Ectodermal cell (in vitro differentiated cells): ENCODE results near the gene DGLUCY.
"Not testable (repeated sequence)": the region's sequence is repeated elsewhere in the genome, so short reads cannot be mapped to it uniquely, and the experiment has no call there.

Experiments
- H3K27ac ChIP-seq: 2 replicates; pipeline ENCODE4 v1.7.0; 2013; ENCODE audit warnings: mild to moderate bottlenecking, low read depth, low read length; ENCODE audit not compliant: insufficient read depth, poor library complexity, severe bottlenecking
- H3K27me3 ChIP-seq: 2 replicates; pipeline ENCODE4 v1.7.0; 2013; ENCODE audit warnings: mild to moderate bottlenecking, low read length; ENCODE audit not compliant: insufficient read depth, control insufficient read depth, poor library complexity, severe bottlenecking
- H3K36me3 ChIP-seq: one replicate; pipeline ENCODE4 v1.7.0; 2013; ENCODE audit warnings: low read length; ENCODE audit not compliant: control insufficient read depth, insufficient read depth
- H3K4me1 ChIP-seq: one replicate; pipeline ENCODE4 v1.7.0; 2013; ENCODE audit warnings: low read length; ENCODE audit not compliant: control insufficient read depth, insufficient read depth
- H3K4me3 ChIP-seq: 2 replicates; pipeline ENCODE4 v1.7.0; 2013; ENCODE audit warnings: low read depth, low read length, control low read depth; ENCODE audit not compliant: insufficient read depth
- H3K9me3 ChIP-seq: 2 replicates; pipeline ENCODE4 v1.7.0; 2013; ENCODE audit warnings: mild to moderate bottlenecking, low read length, moderate library complexity; ENCODE audit not compliant: control insufficient read depth
- WGBS, 2 experiments: methylation state at CpG; one replicate each; pipeline ENCODE4 v1.1.7; 2013; ENCODE audit warnings: missing lambda C conversion rate in 2 of 2; 5-methylcytosine and 5-hydroxymethylcytosine counted together

The DGLUCY gene

DNA sequence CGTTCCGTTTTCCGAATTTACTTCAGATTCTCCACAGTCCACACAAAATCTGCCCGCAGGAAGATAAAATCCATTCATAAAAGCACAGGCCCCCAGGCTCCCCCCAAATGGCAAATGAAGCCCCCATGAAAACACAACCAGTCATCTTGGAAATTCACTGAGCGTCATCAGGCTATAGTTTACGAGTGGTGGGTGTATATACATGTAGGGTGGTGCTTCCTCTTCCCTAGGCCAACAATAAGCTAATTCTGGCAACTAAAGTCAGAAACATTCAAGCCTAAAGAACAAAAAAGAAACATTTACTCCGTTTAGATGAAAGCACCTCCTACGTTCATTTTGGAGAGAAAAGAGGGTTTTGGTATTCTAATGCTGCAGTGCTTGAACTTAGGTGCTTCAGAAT, 124.8 kb downstream of the DGLUCY start:
- no peak overlapping the region for H3K27ac ChIP-seq

DNA sequence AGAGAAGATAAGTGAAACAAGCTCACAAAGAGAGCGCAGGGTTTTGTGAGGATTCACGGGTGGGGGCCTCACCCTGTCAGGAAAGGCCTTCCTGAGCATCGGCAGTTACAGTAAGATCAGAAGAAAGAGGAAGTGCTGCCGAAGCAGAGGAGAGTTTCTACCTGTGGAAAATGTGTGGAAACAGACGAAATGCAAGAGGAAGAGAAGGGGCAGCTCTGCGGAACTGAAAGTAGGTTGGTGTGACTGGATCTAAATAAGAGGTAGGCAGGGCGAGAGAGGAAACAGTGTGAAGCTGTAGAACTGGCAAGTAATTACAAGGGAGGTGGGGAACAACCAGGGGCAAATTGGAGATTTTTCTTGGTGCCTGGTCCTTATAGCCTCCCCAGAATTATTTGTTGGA, 128.0 kb downstream of the DGLUCY start:
- Histone ChIP-seq H3K4me1 (peaks cover 8% of the 10 kb centered on the region), H3K4me3 (no peak overlapping the region), H3K9me3 (no peaks in the 10 kb centered on the region), H3K27me3 (no peaks in the 10 kb centered on the region), H3K36me3 (no peaks in the 10 kb centered on the region), H3K27ac (no peak overlapping the region)
- 92 to 93% methylated on average over 7 of the region's 7 CpGs for WGBS, 2 experiments

More for the DNA sequence above, 124.8 kb downstream of the DGLUCY start:
- Histone ChIP-seq H3K4me1 (no peaks in the 10 kb centered on the region), H3K9me3 (no peaks in the 10 kb centered on the region), H3K27me3 (no peaks in the 10 kb centered on the region), H3K4me3 (no peak overlapping the region), H3K36me3 (no peaks in the 10 kb centered on the region)
- WGBS, 2 experiments, result 81 to 87% methylated on average over 8 of the region's 8 CpGs

DNA sequence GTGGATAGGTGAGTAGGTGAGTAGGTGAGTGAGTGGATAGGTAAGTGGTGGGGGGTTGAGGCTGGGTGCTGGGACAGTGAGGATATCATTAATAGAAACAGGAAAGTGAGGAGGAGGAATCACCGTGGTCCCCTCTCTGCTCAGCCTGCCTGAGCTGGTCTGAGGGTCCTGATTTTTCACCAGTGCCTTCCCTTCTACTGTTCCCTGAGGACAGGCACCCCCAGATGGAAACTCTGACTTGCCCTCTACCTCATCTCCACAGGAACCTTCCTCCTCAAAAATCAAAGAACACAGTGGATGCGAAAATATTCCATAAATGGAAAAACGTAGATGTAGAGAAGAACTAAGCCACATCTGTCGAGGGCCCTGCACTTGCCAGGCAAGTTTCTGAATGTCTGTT, 128.8 kb downstream of the DGLUCY start:
- whole genome bisulfite sequencing, 2 experiments, result 93 to 95% methylated on average over 4 of the region's 4 CpGs
- no peaks in the 10 kb centered on the region for H3K36me3 ChIP-seq
- H3K27ac ChIP-seq, result no peak overlapping the region
- H3K4me1 ChIP-seq, result peaks cover 8% of the 10 kb centered on the region
- H3K27me3 ChIP-seq, result no peaks in the 10 kb centered on the region
- no peaks in the 10 kb centered on the region for H3K9me3 ChIP-seq
- H3K4me3 ChIP-seq, result no peak overlapping the region

- Histone ChIP-seq H3K27ac (no peak overlapping the region), H3K36me3 (no peaks in the 10 kb centered on the region), H3K27me3 (no peaks in the 10 kb centered on the region), H3K4me3 (no peak overlapping the region), H3K4me1 (peaks cover 8% of the 10 kb centered on the region), H3K9me3 (no peaks in the 10 kb centered on the region)
- 94 to 96% methylated on average over 6 of the region's 6 CpGs for WGBS, 2 experiments
Measured at GRCh38 chr14:91243074-91243471, 129.2 kb downstream of the DGLUCY start.

- Histone ChIP-seq H3K4me1 (peaks cover 8% of the 10 kb centered on the region), H3K27ac (no peak within 1 kb of the TSS), H3K9me3 (no peaks in the 10 kb centered on the region), H3K4me3 (no peak within 1 kb of the TSS), H3K36me3 (no peaks in the 10 kb centered on the region), H3K27me3 (no peaks in the 10 kb centered on the region)
- 26 to 35% methylated on average over 12 of the region's 12 CpGs for WGBS, 2 experiments
Measured at GRCh38 chr14:91244501-91244901, 130.6 kb downstream of the DGLUCY start, which contains the start of gene GPR68. GPR68 (minus strand) TSS chr14:91244704; CDS start chr14:91235050, 9,654 bp downstream.

- H3K27me3 ChIP-seq, result no peaks in the 10 kb centered on the region
- no peaks in the 10 kb centered on the region for H3K36me3 ChIP-seq
- 92 to 97% methylated on average over 9 of the region's 9 CpGs for WGBS, 2 experiments
- H3K4me3 ChIP-seq, result no peak overlapping the region
- H3K4me1 ChIP-seq, result peaks cover 9% of the 10 kb centered on the region
- H3K9me3 ChIP-seq, result no peaks in the 10 kb centered on the region
- no peak overlapping the region for H3K27ac ChIP-seq
Measured at GRCh38 chr14:91245029-91245428, 131.2 kb downstream of the DGLUCY start.

DNA sequence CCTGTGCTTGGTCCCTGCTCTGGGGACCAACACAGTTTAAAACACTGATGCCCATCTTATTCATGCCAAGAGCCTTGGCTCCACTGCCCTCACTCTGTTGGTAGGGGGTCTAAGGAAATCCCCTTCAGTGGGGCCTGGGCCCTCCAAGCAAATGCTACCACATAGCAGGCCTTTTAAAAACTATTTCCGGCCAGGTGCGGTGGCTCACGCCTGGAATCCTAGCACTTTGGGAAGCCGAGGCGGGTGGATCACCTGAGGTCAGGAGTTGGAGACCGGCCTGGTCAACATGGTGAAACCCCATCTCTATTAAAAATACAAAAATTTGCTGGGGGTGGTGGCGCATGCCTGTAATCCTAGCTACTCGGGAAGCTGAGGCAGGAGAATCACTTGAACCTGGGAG, 131.7 kb downstream of the DGLUCY start:
- not testable (repeated sequence) for H3K27ac ChIP-seq, H3K4me3 ChIP-seq, H3K27me3 ChIP-seq, H3K36me3 ChIP-seq, H3K9me3 ChIP-seq
- WGBS, 2 experiments, result 90 to 96% methylated on average over 8 of the region's 8 CpGs
- H3K4me1 ChIP-seq, result peaks cover 14% of the 10 kb centered on the region

DNA sequence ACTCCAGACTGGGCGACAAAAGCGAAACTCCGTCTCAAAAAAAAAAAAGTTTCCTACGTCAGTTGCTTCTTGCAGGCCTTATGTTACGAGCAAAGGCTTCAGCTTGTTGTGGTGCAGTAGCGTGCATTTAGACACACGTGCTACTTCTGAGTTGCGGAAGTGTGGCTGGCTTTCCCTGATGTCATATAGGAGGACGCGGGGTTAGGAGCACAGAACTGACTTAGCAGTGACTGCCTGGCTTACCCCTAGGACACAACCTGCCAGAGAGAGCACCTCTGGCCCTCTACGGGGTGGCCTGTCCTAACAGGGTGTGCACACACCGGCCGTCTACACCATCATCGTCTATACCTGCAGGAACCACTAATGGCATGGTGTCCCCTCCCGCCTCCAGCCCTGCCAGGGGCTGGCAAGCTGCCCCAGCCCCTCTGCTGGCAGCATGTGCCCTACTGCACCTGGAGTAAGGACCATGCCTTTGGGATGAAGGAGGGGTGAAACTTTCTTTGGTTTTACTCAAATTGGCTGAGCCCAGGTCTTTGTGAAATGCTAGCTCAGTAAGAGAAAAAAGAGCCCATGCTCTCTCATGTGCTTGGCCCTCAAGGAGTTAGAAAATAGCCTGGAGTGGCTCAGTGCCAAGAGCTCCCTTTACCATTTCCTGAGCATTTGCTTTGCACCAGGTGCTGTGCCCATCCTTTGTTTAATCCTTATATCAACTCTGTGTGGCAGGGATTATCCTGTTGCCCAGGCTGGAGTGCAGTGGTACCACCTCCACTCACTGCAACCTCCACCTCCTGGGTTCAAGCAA, 132.4 kb downstream of the DGLUCY start:
- H3K9me3 ChIP-seq, result no peaks in the 10 kb centered on the region
- H3K36me3 ChIP-seq, result no peaks in the 10 kb centered on the region
- no peak overlapping the region for H3K27ac ChIP-seq
- WGBS, 2 experiments, result 92 to 97% methylated on average over 15 of the region's 15 CpGs
- no peak overlapping the region for H3K4me3 ChIP-seq
- no peaks in the 10 kb centered on the region for H3K27me3 ChIP-seq
- peaks cover 14% of the 10 kb centered on the region for H3K4me1 ChIP-seq

DNA sequence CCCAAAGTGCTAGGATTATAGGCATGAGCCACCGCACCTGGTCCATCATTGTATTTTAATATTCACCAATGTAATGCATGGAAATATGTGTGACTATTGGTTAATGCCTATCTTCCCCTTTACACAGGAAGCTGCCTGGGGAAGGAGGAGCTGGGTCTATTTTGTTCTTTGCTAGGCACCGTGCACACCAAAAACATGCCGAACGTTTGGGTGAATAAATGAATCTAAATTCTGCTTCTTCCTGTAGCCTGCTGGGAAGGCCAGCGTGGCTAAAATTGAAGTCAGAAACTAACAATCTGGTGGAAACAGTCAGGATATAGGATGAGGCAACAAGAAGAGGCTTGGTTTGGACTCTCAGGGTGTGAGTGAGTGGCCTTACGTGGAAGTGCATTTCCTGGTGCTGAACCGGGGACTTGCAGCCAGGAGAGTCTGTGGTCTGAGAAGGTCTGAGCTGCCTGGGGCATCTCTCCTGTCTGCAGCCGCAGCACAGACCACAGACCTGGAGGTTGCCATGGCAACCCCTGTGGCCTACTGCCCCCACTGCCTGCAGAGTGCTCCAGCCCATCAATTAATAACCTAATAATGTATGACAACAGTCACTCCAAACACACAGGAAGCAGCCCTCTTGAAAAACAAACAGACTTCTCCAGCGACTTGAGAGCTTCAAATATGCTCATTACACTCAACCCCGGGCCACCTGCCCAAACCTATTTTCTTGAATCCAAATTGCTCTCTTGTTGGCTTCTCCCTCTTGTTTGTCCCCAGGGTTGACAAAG, 136.2 kb downstream of the DGLUCY start:
- Histone ChIP-seq H3K4me1 (peaks cover 15% of the 10 kb centered on the region), H3K27me3 (peaks cover 27% of the 10 kb centered on the region), H3K36me3 (no peaks in the 10 kb centered on the region), H3K27ac (no peak overlapping the region), H3K9me3 (no peaks in the 10 kb centered on the region), H3K4me3 (no peak overlapping the region)
- WGBS, 2 experiments, result 71 to 73% methylated on average over 10 of the region's 10 CpGs

DNA sequence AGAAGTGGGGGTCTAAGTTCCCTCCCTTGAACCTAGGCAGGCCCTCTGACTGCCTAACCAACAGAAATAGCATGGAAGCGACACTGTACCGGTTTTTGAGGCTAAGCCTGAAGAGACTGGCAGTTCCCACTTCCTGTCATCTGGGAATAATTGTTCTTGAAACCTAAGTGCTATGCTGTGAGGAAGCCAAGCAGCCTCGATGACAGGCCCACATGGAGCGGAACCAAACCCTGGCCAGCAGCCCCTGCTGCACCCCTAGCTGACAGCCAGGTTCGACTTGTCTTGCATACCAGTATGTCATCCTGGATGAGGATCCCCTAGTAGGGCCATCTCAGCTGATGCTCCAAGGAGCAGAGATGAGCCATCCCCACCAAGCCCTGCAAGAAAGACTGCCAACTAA, 137.0 kb downstream of the DGLUCY start:
- Histone ChIP-seq H3K4me3 (no peak overlapping the region), H3K9me3 (no peaks in the 10 kb centered on the region), H3K27ac (no peak overlapping the region), H3K4me1 (peaks cover 15% of the 10 kb centered on the region), H3K36me3 (no peaks in the 10 kb centered on the region), H3K27me3 (peaks cover 32% of the 10 kb centered on the region)
- 93 to 94% methylated on average over 5 of the region's 5 CpGs for WGBS, 2 experiments
